Spleen (tissue), 11 donors: Measurements from ENCODE around the gene RTN4R. TPM values are rescaled to one million over a fixed set of nuclear protein-coding genes. Genes with fewer than 3 reads are reported as not detected.
"Not testable (repeated sequence)": the region's sequence is repeated elsewhere in the genome, so short reads cannot be mapped to it uniquely, and the experiment has no call there.

Source experiments
- DNase-seq: peaks from one replicate; pipeline ENCODE4 v3.0.0-alpha.2; 2020
- H3K27ac ChIP-seq, 8 donors: fragments of 200-600 bp; sonication (generic) in 7 of 8; 1 replicate in 4 of 8; 2 replicates in 4 of 8; pipeline versions ENCODE4 v1.5.0 to v1.8.0; 2016 to 2021; ENCODE audit warnings: inconsistent platforms in 4 of 8, mild to moderate bottlenecking in 4 of 8, moderate library complexity in 1 of 8
- H3K27me3 ChIP-seq, 7 donors: fragments of 200-600 bp; sonication (generic) in 6 of 7; replicated peaks in 1 of 7; 1 replicate in 4 of 7; 2 replicates in 3 of 7; pipeline versions ENCODE4 v1.5.0 to v1.8.0; 2016 to 2021; ENCODE audit warnings: inconsistent platforms in 3 of 7, mild to moderate bottlenecking in 1 of 7
- H3K36me3 ChIP-seq, 6 donors: fragments of 200-600 bp; sonication (generic) in 5 of 6; 1 replicate in 4 of 6; 2 replicates in 2 of 6; pipeline versions ENCODE4 v1.5.0 to v1.8.0; 2016 to 2021; ENCODE audit warnings: inconsistent platforms in 2 of 6
- H3K4me1 ChIP-seq, 6 donors: fragments of 200-600 bp; sonication (generic) in 5 of 6; 1 replicate in 3 of 6; 2 replicates in 3 of 6; pipeline versions ENCODE4 v1.5.0 to v1.8.0; 2016 to 2021; ENCODE audit warnings: inconsistent platforms in 3 of 6
- H3K4me3 ChIP-seq, 8 donors: fragments of 200-600 bp; sonication (generic) in 7 of 8; 1 replicate in 4 of 8; 2 replicates in 4 of 8; pipeline versions ENCODE4 v1.5.0 to v1.8.0; 2016 to 2021; ENCODE audit warnings: inconsistent platforms in 4 of 8, mild to moderate bottlenecking in 4 of 8, moderate library complexity in 2 of 8
- H3K9me3 ChIP-seq, 8 donors: fragments of 200-600 bp; sonication (generic) in 7 of 8; 1 replicate in 4 of 8; 2 replicates in 4 of 8; pipeline versions ENCODE4 v1.5.0 to v1.8.0; 2016 to 2021; ENCODE audit warnings: inconsistent platforms in 4 of 8
- POLR2A ChIP-seq, 3 donors: fragments of 450-650 bp; IDR thresholded peaks; one replicate each; pipeline ENCODE4 v1.5.1; 2017; ENCODE audit warnings: antibody characterized with exemption in 3 of 3, mild to moderate bottlenecking in 1 of 3
- POLR2AphosphoS5 ChIP-seq, 3 donors: sonication (generic); formaldehyde crosslinking; IDR thresholded peaks; one replicate each; pipeline ENCODE4 v1.5.1; 2017; ENCODE audit warnings: antibody characterized with exemption in 3 of 3
- WGBS, 5 donors: extraction: QIAGEN DNeasy Blood & Tissue Kit in 3 of 5; methylation state at CpG; one replicate each; pipeline versions ENCODE4 v1.1.5 to v1.1.7; 2013 to 2018; 5-methylcytosine and 5-hydroxymethylcytosine counted together
- intact Hi-C: fragments of 100-400 bp; cut with DNase I; formaldehyde crosslinking; loops from one replicate; pipeline ENCODE4 v1.15.0; 2023; ENCODE audit warnings: low total_unique reads
- polyA plus RNA-seq, 3 donors: library from polyadenylated mRNA; stranded (reverse); fragments of 200-250 nt; gene quantifications; one replicate each; pipeline ENCODE4 v1.2.1, GENCODE V29; 2013
- total RNA-seq, 7 donors: library from RNA; depleted of rRNA in 3 of 7; stranded (reverse); fragments of >200 nt in 3 of 7; fragmentation: NEBNext Ultra II Directional in 4 of 7; extraction: Animal tissue kit (Norgen Biotek cat#: 25700) in 4 of 7; gene quantifications; one replicate each; pipeline versions ENCODE4 v1.1.0 to v1.2.1, GENCODE V29; 2016 to 2021
- TF ChIP-seq, protein P1 (sequence below), 11 experiments: fragments of 200-600 bp in 7 of 11; fragments of 450-650 bp in 4 of 11; sonication (generic) in 4 of 11; IDR thresholded peaks in 8 of 11; conservative IDR thresholded peaks in 3 of 11; 1 replicate in 7 of 11; 2 replicates in 4 of 11; pipeline versions ENCODE4 v1.4.0 to v1.8.0; 2016 to 2021; ENCODE audit warnings: antibody characterized with exemption in 11 of 11, inconsistent platforms in 4 of 11, mild to moderate bottlenecking in 1 of 11
- donor health status: healthy with polysubstance abuse.
- donor health status: DM: no; HTN: no; CAD: no; lungs with moderate emphysema.
- donor health status: DM: no; HTN: no; CAD: no.
- donor health status: Bipolar disorder and iron deficiency.
- donor health status: healthy.
- donor health status: DM: no; HTN: no; CAD: no.
- donor health status: DM: yes; HTN: yes; CAD: no.

Gene RTN4R
- total and polyA plus RNA-seq, 10 donors = 1.5 to 11.8 (median 6.1) TPM

- H3K27ac ChIP-seq = no peak overlapping the region
- H3K27me3 ChIP-seq = no peaks in the 10 kb centered on the region
- no peak for DNase-seq
- intact Hi-C loops = no loop called here
- TF ChIP-seq, protein P1, sequence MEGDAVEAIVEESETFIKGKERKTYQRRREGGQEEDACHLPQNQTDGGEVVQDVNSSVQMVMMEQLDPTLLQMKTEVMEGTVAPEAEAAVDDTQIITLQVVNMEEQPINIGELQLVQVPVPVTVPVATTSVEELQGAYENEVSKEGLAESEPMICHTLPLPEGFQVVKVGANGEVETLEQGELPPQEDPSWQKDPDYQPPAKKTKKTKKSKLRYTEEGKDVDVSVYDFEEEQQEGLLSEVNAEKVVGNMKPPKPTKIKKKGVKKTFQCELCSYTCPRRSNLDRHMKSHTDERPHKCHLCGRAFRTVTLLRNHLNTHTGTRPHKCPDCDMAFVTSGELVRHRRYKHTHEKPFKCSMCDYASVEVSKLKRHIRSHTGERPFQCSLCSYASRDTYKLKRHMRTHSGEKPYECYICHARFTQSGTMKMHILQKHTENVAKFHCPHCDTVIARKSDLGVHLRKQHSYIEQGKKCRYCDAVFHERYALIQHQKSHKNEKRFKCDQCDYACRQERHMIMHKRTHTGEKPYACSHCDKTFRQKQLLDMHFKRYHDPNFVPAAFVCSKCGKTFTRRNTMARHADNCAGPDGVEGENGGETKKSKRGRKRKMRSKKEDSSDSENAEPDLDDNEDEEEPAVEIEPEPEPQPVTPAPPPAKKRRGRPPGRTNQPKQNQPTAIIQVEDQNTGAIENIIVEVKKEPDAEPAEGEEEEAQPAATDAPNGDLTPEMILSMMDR (IDR thresholded peaks at IDR 0.05 in 8 of 11, conservative IDR thresholded peaks at IDR 0.05 in 3 of 11) = no peak
- TF ChIP-seq POLR2A (IDR thresholded peaks at IDR 0.05) = no peak
- TF ChIP-seq POLR2AphosphoS5 (IDR thresholded peaks at IDR 0.05) = no peak
- no peaks in the 10 kb centered on the region for H3K9me3 ChIP-seq
- no peaks in the 10 kb centered on the region for H3K36me3 ChIP-seq
- peaks cover 0 to 2% (median 0%) of the 10 kb centered on the region in 6 donors for H3K4me1 ChIP-seq
- 76 to 86% (median 76%) methylated on average over 7 of the region's 7 CpGs for WGBS, 5 donors
- no peak overlapping the region for H3K4me3 ChIP-seq
These were observed 8.3 kb upstream of the RTN4R start for GRCh38 chr22:20276468-20276867.

DNA sequence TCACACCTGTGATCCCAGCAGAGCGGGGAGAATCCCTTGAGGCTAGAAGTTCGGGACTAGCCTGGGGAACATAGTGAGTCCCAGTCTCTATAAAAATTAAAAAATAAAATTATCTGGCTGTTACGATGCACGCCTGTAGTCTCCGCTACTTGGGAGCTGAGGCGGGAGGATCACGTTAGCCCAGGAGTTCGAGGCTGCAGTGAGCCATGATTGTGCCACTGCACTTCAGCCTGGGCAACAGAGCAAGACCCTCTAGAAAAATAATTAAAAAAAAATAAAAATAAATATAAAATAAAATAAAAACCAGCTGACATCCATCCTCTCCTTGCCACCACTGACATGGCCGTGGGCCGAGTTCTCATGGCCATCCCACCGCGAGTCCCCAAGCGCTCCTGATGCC lies 7.7 kb upstream of the RTN4R start:
- intact Hi-C loops = no loop called here
- H3K27me3 ChIP-seq = no peaks in the 10 kb centered on the region
- peaks cover 0 to 5% (median 0%) of the 10 kb centered on the region in 6 donors for H3K4me1 ChIP-seq
- no peaks in the 10 kb centered on the region for H3K9me3 ChIP-seq
- H3K36me3 ChIP-seq = no peaks in the 10 kb centered on the region
- no peak overlapping the region for H3K4me3 ChIP-seq
- no peak for TF ChIP-seq POLR2A (IDR thresholded peaks at IDR 0.05)
- TF ChIP-seq POLR2AphosphoS5 (IDR thresholded peaks at IDR 0.05) = no peak
- TF ChIP-seq, protein P1 (IDR thresholded peaks at IDR 0.05 in 8 of 11, conservative IDR thresholded peaks at IDR 0.05 in 3 of 11) = no peak
- no peak for DNase-seq
- H3K27ac ChIP-seq = no peak overlapping the region
- WGBS, 5 donors = 91 to 94% (median 93%) methylated on average over 13 of the region's 13 CpGs

DNA sequence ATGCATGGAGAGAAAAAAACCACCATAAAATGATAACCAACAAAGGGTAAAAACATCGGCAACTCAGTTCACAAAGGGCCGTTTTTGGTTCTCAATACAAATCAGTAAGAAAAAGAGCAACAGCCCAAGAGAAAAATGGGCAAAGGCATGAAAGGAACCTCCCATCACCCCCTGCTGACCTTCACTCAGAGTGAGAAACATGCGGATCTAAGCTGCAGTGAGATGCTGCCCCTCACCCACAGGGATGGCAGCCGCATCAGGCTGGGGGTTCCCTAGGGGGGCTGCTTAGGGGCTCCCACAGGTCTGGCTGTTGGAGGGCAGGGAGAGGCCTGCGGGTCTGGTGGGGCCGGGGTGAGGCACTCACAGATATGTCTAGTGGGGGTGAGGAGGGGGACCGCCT lies 7.2 kb upstream of the RTN4R start:
- H3K27ac ChIP-seq, H3K27me3 ChIP-seq, H3K9me3 ChIP-seq, DNase-seq, H3K36me3 ChIP-seq, H3K4me1 ChIP-seq, H3K4me3 ChIP-seq, intact Hi-C loops: not testable (repeated sequence)
- 72 to 83% (median 78%) methylated on average over 5 to 7 of the region's 7 CpGs for WGBS, 5 donors

- H3K4me3 ChIP-seq, H3K36me3 ChIP-seq, H3K4me1 ChIP-seq, intact Hi-C loops, H3K27me3 ChIP-seq, H3K9me3 ChIP-seq, DNase-seq, H3K27ac ChIP-seq: not testable (repeated sequence)
- 90 to 97% (median 93%) methylated on average over 5 to 9 of the region's 10 CpGs for WGBS, 5 donors
These were observed 6.3 kb upstream of the RTN4R start for GRCh38 chr22:20274374-20274773.

DNA sequence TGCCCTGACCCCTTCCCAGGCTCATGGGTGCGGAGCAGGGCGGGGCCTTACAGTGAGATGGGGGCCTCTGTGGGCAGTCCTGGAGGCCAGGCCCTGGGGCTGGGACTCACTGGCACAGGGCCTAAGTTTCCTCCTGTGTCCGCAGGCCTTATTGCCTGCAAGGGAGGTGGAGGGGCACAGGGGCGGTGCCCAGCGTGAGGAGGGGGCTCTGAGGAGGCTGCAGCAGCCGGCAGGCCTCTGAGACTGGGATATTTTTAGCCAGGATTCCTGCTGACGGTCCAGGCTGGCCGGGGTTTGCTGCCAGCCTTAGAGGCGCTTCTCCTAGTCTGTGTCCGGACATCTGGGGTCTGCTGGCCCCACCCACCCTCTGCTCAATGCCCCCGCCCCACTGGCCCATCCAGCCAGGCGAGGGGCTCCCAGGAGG lies 5.7 kb upstream of the RTN4R start:
- H3K27ac ChIP-seq = no peak overlapping the region
- H3K27me3 ChIP-seq = no peaks in the 10 kb centered on the region
- H3K9me3 ChIP-seq = no peaks in the 10 kb centered on the region
- DNase-seq = no peak
- intact Hi-C loops = no loop called here
- WGBS, 5 donors = 62 to 95% (median 79%) methylated on average over 6 to 12 of the region's 12 CpGs
- no peak overlapping the region for H3K4me3 ChIP-seq
- H3K4me1 ChIP-seq = peaks cover 0 to 6% (median under 1%) of the 10 kb centered on the region in 6 donors
- TF ChIP-seq POLR2A (IDR thresholded peaks at IDR 0.05) (no peak), POLR2AphosphoS5 (IDR thresholded peaks at IDR 0.05) (no peak)
- TF ChIP-seq, protein P1 (IDR thresholded peaks at IDR 0.05 in 8 of 11, conservative IDR thresholded peaks at IDR 0.05 in 3 of 11) = no peak
- no peaks in the 10 kb centered on the region for H3K36me3 ChIP-seq
